ENCODE measurements around the gene OMA1. TPM values are rescaled to one million over a fixed set of nuclear protein-coding genes. Genes with fewer than 3 reads are reported as not detected.
"Not testable (repeated sequence)": the region's sequence is repeated elsewhere in the genome, so short reads cannot be mapped to it uniquely, and the experiment has no call there.

The OMA1 gene
- 40.2 TPM for total RNA-seq

DNA sequence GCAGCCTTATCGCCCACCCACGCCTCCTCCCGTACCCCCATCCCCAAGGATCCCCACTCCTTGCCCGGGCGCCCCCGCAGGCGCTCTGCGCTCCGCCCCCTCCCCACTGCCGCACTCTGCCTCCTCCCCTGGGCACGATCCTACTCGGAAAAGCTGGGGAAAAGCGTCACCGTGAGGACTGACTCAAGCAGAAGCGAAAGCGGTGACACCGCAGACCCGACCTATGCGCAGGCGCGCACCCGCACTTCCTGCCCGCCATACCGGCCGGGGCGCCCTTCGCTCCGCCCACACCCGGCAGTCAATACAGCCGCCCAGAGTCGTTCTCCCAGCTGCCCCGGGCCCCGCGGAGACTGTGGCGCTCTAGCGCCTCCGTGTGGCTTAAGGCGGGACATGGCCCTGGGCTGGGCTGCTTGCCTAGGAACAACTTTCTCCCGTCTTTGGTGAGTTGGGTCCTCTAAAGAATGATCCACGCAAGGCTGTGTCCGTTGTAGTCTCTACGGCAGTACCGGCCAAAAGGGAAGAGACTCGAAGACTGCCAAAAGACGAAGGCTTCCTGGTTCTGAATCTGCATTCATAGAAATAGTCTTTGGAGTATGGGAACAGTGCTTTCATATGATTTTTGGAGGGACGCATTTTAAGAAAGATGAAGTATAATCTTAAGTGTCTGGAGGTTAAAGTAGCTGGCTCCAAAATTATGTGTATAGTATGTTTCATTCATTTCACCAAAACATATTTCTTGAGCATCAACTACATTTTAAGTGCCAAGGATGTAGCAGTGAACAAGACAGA lies at the start of gene OMA1:
Gene OMA1 (minus strand): TSS at position 207 of the 789 bp plus-strand sequence. CDS start 7,432 bp downstream, outside the sequence.
- DNase-seq (ENCODE audit: low spot score): peak; percentile 97
- peak; percentile 99 for ATAC-seq
- intact Hi-C loops (cut with DNase I): no loop called here

DNA sequence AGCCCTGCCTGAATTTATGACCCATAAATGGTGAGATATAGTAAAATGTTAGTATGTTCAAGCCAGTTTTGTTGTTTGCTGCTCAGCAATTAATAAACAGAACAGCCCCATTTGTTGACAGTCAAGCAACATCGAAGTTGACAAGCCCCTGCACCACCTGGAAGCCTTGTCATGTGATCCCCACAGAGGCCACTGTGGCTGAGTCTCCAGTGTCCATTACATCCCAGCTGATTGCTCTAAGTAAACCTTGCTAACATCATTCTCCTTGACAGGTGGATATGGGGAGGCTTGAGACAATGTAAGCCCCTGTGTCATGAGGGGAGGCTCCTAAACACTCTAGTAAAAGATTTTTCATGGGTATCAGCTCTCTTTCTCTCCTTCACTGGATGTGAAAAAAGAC lies 48.0 kb upstream of the OMA1 start:
- no peak for DNase-seq (ENCODE audit: low spot score)
- no peak for ATAC-seq
- intact Hi-C loops (cut with DNase I): no loop called here

DNA sequence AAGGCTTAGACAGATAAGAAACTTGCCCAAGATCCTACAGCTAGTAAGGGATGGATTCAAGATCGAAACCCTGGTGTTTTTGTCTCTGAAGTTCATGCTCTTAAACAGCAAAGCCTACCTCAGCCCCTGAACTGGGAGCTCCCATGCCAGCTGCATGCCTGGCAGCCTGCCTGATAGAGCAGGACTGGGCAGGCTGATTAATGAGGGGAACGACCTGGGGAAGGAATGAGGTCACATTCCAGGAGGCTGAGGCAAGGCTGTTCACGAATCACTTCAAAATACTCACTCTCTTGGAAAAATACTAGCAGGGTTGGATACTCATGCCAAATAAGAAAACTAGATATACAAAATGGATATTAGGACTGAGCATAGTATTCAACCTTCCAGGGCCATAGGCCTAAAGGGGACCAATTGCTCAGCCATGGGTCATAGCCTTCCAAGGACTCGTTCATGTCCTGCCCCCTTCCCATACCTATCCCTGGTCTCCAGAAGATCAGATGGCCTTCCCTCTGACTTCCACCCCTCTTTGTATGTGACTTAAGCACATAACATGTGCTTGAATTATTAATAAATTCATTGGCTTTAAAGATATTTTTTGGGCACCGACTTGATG lies 46.1 kb upstream of the OMA1 start:
- intact Hi-C loops (cut with DNase I): no loop called here
- DNase-seq (ENCODE audit: low spot score) (no peak), ATAC-seq (peak; percentile 78)

DNA sequence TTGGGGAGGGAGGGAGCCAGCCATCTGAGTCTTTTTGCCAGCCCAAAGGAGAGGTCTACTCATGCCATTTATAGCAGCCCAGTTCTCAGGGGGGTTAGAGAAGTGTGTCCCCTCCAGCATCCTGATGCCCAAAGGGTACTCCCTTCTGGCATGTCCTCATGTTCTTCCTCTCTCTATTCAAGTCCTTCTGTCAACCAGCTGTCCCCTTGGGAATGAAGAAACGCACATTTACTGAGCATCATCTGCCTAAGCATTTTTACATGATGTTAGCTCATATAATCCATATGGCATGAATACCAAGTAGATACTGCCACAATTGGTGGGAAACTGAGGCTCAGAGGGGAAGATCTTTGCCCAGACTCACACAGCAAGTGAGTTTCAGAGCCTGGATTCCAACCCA lies 45.3 kb upstream of the OMA1 start:
- no peak for ATAC-seq
- intact Hi-C loops (cut with DNase I): no loop called here
- DNase-seq (ENCODE audit: low spot score): no peak

DNA sequence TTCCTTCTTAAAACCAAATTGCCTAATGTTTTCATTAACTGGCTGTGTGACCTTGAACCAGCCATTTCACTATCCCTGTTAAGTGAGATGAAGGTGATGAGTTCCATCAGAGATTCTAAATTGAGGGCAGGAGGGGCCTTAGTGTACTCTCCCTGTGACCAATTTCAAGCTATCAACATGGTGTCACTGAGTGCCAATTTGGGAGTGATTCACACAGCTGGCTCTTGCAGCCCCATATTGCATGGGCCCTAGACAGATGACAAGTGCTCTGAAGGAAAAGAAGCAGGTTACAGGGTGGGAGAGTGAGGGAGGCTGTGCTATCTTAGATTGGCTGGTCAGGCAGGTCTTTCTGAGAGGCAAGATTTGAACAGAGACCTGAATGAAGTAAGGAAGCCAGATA lies 43.5 kb upstream of the OMA1 start:
- intact Hi-C loops (cut with DNase I): no loop called here
- no peak for ATAC-seq

DNA sequence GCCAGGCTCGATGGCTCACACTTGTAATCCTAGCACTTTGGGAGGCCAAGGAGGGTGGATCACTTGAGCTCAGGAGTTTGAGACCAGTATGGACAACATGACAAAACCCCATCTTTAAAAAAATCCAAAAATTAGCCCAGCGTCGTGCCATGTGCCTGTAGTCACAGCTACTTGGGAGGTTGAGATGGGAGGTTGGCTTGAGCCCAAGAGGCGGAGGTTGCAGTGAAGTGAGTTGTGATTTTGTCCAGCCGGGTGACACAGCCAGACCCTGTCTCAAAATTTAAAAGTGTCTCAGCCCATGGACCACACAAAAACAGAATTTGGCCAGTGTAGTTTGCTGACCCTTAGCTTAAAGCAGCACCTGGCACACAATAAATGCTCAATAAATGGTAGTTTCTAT lies 41.9 kb upstream of the OMA1 start:
- DNase-seq (ENCODE audit: low spot score) (no peak), ATAC-seq (no peak)
- intact Hi-C loops (cut with DNase I): no loop called here

More for the DNA sequence above, 43.5 kb upstream of the OMA1 start:
- DNase-seq (ENCODE audit: low spot score): no peak

DNA sequence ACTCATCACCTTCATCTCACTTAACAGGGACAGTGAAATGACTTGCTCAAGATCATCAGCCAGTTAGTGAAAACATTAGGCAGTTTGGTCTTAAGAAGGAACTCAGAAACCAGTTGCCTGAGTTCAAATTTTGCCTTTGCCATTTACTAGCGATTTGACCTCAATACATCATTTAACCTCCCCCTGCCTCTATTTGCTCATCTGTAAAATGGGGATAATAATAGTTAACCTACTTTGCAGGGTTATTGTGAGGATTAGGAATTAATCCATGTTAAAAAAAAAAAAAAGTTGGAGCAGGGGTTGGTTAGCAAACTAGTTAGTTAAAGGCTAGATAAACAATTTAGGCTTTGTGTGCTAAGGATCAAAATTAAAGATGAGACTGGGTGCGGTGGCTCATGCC lies 41.1 kb upstream of the OMA1 start:
- ATAC-seq (no peak), DNase-seq (ENCODE audit: low spot score) (no peak)
- intact Hi-C loops (cut with DNase I): no loop called here

DNA sequence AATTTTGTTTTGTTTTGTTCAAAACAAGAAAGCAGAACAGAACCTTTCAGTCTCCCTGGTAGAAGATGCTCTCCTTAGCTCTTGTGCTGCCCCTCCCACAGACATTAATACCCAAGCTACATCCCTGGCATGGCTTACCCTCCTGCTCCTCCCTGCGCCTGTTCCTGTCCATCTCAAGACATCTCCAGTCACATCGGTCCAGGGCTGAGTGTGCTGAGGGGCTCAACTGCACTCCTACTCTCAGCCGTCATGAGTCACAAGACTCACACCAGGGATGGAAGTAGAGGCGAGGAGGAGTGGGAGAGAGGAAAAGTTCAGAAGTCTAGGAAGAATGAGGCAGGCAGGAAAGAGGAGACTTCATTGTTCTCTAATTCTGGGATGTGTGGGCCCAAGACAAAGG lies 39.7 kb upstream of the OMA1 start:
- DNase-seq (ENCODE audit: low spot score) (no peak), ATAC-seq (peak; percentile 11)
- intact Hi-C loops (cut with DNase I): no loop called here

DNA sequence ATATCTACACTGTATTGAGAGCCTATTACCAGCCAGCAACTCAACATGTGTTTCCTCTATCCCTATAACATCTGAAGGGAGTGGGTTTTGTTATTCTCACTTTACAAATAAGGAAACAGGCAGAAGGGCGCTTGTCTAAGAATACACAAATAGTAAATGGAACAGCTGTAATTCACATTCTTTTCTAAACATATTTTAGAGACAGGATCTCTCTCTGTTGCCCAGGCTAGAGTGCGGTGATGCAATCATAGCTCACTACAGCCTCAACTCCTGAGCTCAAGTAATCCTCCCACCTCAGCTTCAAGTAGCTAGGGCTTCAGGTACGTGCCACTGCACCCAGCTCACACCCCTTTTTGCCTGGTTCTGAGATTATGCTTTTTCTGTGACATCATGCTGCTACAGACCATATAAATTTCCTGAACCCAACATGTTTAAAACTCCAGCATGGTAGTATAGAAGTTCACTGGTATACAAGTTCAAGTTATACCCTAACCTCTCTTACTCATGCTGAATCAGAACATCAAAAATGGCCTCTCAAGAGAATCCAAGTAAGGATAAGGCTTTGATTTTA lies 39.1 kb upstream of the OMA1 start:
- DNase-seq (ENCODE audit: low spot score): no peak
- ATAC-seq: no peak
- intact Hi-C loops (cut with DNase I): no loop called here

DNA sequence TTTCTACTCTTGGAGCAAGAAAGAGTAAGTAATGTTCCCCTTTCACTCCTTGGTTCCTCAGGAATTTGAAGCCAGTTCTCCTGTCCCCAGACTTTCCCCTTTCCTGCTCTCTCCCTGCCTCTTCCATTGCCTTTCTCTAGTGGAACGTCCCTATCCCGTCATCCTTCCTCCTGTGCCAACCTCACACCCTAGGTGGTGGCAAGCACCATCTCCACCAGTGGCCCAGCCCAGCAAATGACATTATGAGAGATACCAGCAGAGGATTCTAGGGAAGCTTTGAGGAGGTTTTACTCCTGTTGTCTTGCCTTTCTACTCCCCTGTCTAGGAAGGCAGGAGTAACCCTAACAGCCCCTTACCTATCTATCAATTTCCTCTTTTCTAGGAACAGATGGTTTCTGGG lies 38.6 kb upstream of the OMA1 start:
- ATAC-seq: no peak
- DNase-seq (ENCODE audit: low spot score): no peak
- intact Hi-C loops (cut with DNase I): no loop called here

DNA sequence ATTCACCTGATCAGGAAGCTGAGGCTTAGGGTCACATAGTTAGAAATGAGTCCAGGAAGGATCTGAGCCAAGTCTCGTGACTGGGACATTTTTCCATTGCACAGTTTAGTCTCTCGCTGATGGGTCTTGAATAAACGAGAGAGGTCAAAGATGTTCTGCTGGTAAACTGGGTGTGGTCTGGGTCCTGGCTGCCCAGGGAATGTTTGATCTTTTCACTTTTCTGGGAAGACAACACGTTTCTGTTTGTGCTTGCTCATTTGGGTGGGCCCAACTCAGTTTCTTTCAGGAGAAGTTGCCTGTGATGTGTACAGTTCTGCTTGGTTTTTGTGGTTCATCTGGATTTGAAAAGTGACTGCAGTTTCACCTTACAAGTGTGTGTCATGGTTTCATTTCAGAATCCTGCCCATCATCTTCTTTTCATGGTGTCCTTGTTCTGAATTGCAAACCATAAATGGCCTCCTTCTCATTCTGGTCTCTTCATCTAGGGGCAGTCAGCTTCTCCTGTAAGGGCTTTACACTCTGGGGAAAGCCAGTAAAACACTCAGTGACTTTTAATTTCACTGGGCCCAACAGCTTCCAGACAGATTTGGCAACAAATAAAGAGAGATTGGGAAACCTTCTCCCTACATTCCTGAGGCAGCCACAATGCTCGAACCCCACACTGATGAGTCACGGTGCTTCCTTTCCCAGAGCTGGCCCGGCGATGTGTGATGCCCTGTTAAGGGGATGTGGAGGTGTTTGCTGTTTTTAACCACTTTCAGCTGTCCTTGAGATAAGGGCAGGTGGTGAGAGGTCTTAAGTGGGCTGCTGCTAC lies 37.8 kb upstream of the OMA1 start:
- intact Hi-C loops (cut with DNase I): no loop called here
- peak; percentile 94 for ATAC-seq
- peak; percentile 77 for DNase-seq (ENCODE audit: low spot score)

DNA sequence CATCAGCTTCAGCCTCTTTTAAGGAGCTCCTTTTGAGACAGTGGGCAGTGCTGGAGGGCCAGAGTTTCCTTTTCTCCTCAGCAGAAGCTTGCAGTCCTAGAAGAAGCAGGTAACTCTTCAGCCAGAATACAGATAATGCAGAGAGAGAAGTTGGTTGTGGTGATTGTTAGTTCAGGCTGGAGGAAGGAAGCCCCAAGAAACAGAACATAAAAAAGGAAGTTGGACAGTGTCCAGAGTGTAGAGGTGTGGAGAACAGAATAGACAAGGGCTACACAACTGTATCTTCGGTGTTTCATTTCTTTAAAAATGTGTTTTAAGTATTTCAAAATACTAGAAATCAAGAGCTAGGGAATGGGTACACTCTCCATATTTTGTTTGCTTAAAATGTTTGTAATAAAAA lies 37.0 kb upstream of the OMA1 start:
- ATAC-seq (no peak), DNase-seq (ENCODE audit: low spot score) (no peak)
- intact Hi-C loops (cut with DNase I): no loop called here

DNA sequence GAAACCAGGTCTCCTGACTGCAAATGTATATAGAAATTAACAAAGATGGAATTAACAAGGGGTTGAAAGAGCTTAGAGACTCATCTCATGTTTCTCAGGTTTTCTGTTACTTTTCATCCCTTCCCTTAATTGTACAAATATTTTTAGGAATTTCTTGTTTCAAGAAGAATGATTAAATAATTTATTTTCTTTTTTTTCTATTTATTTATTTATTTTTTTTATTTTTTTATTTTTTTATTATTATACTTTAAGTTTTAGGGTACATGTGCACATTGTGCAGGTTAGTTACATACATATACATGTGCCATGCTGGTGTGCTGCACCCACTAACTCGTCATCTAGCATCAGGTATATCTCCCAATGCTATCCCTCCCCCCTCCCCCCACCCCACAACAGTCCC lies 35.6 kb upstream of the OMA1 start:
- DNase-seq (ENCODE audit: low spot score); intact Hi-C loops (cut with DNase I); ATAC-seq: not testable (repeated sequence)

DNA sequence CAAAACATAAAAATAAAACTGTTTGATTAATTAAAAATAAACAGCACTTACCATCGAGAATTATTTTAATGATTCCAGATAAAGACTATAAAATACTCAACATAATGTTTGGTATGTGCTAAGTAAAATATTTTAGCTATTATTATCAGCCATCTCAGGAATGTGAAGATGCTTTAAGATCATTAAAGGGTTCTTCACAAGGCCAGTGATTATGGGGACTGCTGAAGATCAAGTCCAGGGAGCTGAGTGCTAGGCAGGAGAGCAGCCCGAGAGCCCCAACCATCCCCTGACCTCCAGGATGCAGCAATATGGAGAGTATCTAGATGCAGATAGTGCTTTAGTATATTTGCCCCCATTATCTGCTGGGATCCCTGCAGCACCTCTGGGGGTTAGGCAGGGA lies 35.1 kb upstream of the OMA1 start:
- intact Hi-C loops (cut with DNase I): no loop called here

DNA sequence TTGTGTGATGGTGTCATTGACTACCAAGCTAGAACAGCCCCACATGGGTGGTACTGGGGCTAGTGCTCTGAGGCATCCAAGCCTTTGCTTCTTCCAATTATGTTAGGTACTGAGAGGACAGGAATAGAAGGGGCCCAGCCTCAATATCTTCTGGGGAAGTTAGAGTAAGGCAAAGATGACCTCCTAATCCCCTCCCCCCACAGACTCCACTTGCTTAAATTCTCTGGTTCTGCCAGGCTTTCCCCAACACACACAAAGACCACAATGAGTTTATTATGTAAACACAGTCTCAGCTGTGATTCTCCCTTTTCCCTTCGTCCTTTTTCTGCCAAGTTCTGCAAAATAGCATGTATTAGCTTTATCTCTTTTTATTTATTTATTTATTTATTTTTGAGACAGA lies 33.7 kb upstream of the OMA1 start:
- DNase-seq (ENCODE audit: low spot score) (no peak), ATAC-seq (no peak)
- intact Hi-C loops (cut with DNase I): no loop called here

More for the DNA sequence above, 35.1 kb upstream of the OMA1 start:
- ATAC-seq (no peak), DNase-seq (ENCODE audit: low spot score) (no peak)

DNA sequence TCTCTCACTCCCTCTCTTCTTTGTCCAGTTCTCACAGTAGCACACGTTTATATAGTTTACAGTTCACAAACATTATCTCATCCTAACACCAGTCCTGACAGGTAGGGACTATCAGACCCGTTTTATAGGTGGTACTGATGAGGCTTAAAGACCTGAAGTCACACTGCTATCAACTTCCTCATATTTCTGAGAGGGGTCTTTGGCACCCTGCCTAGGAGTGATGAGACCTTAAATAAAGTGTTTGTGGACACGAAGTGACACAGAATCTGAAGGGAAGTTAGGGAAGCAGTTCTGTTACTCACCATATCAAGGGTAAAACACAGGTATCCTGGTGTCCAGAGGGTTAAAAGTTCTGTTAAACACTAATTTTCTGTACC lies 31.1 kb upstream of the OMA1 start:
- DNase-seq (ENCODE audit: low spot score) (no peak), ATAC-seq (peak; percentile 29)
- intact Hi-C loops (cut with DNase I): no loop called here

DNA sequence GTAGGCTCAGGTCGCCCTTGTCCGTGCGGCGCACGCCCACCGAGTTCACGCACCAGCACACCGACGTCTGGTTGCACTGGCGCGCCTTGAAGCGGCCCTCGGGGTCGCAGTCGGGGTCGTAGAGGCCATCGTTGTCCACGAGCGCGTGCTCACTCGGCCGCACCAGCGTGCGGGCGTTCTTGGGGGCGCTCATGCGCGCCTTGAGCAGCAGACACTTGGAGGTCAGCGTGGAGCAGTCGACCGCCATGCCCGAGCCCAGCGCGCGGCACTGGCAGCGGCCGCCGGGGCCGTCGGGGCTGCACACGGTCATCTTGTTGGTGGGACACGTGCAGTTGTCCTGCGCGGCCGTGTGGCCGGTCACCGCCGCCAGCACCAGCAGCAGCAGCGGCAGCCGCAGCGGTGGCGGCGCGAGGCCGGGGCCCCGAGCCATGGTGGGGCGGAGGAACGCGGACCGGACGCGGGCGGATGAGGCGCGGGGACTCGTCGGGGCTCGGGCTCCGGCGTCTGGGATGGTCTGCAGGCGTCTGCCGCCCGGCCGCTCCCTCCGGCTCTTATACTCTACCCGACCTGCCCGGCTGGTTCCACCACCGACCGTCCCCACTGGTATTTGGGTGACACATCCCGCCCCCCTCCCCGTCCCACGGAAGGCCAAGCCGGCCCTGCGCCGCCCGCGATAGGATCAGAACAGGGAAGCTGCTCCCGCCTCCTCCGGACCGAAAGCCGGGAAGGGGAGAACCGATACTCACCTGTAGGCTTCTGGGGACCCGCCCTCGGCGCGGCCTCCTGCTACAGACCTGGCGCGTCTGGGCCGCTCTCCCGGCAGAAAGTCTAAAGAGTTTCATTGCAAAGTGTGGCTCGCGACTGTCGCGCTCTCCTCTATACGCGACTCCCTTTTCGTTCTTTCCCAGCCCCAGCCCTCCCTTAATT lies 30.5 kb upstream of the OMA1 start, which contains the start of gene TACSTD2:
Gene TACSTD2 (minus strand): TSS at position 526 of the 927 bp plus-strand sequence. CDS start 96 bp downstream, at position 430.
- ATAC-seq (peak; percentile 41), DNase-seq (ENCODE audit: low spot score) (no peak)
- intact Hi-C loops (cut with DNase I): no loop called here

DNA sequence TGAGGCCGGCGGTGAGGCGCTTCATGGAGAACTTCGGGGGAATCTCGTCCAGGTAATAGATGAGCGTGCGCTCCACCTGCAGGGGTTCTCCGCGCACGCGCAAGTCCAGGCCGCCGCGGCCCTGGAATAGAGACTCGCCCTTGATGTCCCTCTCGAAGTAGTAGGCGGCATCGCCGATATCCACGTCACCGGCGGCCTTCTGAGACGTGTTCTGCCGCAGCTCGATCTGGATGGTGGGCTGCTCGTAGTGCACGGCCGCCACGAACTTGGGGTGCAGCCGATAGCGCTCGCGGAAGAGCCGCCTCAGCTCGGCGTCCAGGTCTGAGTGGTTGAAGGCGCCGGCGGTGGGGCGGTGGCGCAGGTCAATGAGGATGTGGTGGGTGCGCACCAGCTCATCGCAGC lies 29.8 kb upstream of the OMA1 start:
- intact Hi-C loops (cut with DNase I): no loop called here
- ATAC-seq: peak; percentile 28

More for the DNA sequence above, 29.8 kb upstream of the OMA1 start:
- DNase-seq (ENCODE audit: low spot score): no peak

Data from sciatic nerve (tissue), 2 donors.